HUES64 (cell line): ENCODE measurements around the gene STX12.
"Not testable (repeated sequence)": the region's sequence is repeated elsewhere in the genome, so short reads cannot be mapped to it uniquely, and the experiment has no call there.

Experiments
- H3K27ac ChIP-seq: 2 replicates; pipeline ENCODE4 v1.7.0; 2013; ENCODE audit warnings: low read depth, low read length, inconsistent platforms
- H3K27me3 ChIP-seq: 2 replicates; pipeline ENCODE4 v1.6.1; 2013; ENCODE audit warnings: mild to moderate bottlenecking, low read length; ENCODE audit not compliant: insufficient read depth
- H3K36me3 ChIP-seq: 2 replicates; pipeline ENCODE4 v1.6.1; 2013; ENCODE audit warnings: mild to moderate bottlenecking, low read length; ENCODE audit not compliant: insufficient read depth
- H3K4me1 ChIP-seq: 2 replicates; pipeline ENCODE4 v1.6.1; 2013; ENCODE audit warnings: mild to moderate bottlenecking, low read length, moderate library complexity; ENCODE audit not compliant: insufficient read depth
- H3K4me3 ChIP-seq: 2 replicates; pipeline ENCODE4 v1.5.1; 2013; ENCODE audit warnings: mild to moderate bottlenecking, low read length, moderate library complexity
- H3K9ac ChIP-seq: 2 replicates; pipeline ENCODE4 v1.6.1; 2013; ENCODE audit warnings: mild to moderate bottlenecking, low read depth, low read length
- H3K9me3 ChIP-seq: 2 replicates; pipeline ENCODE4 v1.6.1; 2013; ENCODE audit warnings: low read depth, low read length; ENCODE audit not compliant: insufficient read depth
- WGBS: fragments of 150-250, 120-280 bp; methylation state at CpG from one replicate; pipeline ENCODE4 v1.1.7; 2013; ENCODE audit warnings: missing lambda C conversion rate; 5-methylcytosine and 5-hydroxymethylcytosine counted together

Gene STX12

GRCh38 chr1:27755286-27755685 is 17.7 kb upstream of the STX12 start:
- Histone ChIP-seq H3K36me3 (peaks cover 50% of the 10 kb centered on the region), H3K4me3 (no peak overlapping the region), H3K27me3 (no peaks in the 10 kb centered on the region), H3K27ac (no peak overlapping the region), H3K9ac (no peak overlapping the region), H3K9me3 (no peaks in the 10 kb centered on the region), H3K4me1 (no peaks in the 10 kb centered on the region)
- 91% methylated on average over 1 of the region's 1 CpG for WGBS

DNA sequence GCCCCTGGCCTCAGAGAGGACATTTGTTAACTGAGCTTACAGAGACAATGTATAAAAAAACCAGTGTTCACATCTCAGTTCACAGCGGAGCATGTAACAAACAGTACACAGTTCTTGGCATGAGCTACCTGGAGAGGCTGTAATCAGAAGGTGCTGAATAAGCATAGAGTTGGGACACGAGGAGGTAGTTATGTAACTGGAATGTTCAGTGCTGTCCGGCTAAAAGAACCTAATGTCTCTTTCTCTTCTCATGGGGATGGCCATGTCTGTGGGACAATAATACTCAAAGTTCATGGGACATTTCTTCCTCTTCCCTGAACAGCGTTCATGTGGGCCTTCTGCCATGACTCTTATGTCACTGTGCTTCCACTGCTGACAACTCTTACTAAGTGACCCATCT is 17.2 kb upstream of the STX12 start:
- no peaks in the 10 kb centered on the region for H3K27me3 ChIP-seq
- peaks cover 48% of the 10 kb centered on the region for H3K36me3 ChIP-seq
- WGBS = 96% methylated on average over 4 of the region's 4 CpGs
- H3K9ac ChIP-seq = no peak overlapping the region
- no peaks in the 10 kb centered on the region for H3K4me1 ChIP-seq
- H3K27ac ChIP-seq = no peak overlapping the region
- H3K4me3 ChIP-seq = no peak overlapping the region
- H3K9me3 ChIP-seq = no peaks in the 10 kb centered on the region

GRCh38 chr1:27759236-27759635 is 13.8 kb upstream of the STX12 start:
- Histone ChIP-seq H3K4me3 (no peak overlapping the region), H3K36me3 (peaks cover 47% of the 10 kb centered on the region), H3K9ac (no peak overlapping the region), H3K4me1 (no peaks in the 10 kb centered on the region), H3K27me3 (no peaks in the 10 kb centered on the region), H3K27ac (no peak overlapping the region), H3K9me3 (no peaks in the 10 kb centered on the region)
- WGBS = 93% methylated on average over 2 of the region's 2 CpGs

- no peaks in the 10 kb centered on the region for H3K4me1 ChIP-seq
- H3K27ac ChIP-seq = no peak overlapping the region
- peaks cover 43% of the 10 kb centered on the region for H3K36me3 ChIP-seq
- no peak overlapping the region for H3K4me3 ChIP-seq
- H3K9ac ChIP-seq = no peak overlapping the region
- 96% methylated on average over 1 of the region's 3 CpGs for WGBS
- H3K9me3 ChIP-seq = no peaks in the 10 kb centered on the region
- no peaks in the 10 kb centered on the region for H3K27me3 ChIP-seq
Measured at GRCh38 chr1:27760426-27760825, 12.6 kb upstream of the STX12 start.

GRCh38 chr1:27762033-27762432 is 11.0 kb upstream of the STX12 start:
- no CpG with 5 or more reads among the region's 1 CpG for WGBS

DNA sequence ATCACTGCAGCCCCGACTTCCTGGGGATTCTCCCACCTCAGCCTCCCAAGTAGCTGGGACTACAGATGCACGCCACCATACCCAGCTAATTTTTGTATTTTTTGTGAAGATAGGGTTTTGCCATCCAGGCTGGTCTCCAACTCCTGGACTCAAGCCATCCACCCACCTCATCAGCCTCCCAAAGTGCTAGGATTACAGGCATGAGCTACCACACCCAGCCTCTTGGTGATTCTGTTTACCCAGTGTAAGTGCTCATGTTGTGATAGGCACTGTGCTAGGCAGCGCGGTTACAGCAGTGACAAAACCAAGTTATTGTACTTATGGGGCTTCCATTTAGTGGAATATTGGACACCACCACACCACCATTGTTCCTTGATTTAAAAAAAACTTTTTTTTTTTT is 9.7 kb upstream of the STX12 start:
- WGBS = 94% methylated on average over 3 of the region's 4 CpGs
- Histone ChIP-seq H3K36me3 (peaks cover 23% of the 10 kb centered on the region), H3K27me3 (no peaks in the 10 kb centered on the region), H3K27ac (no peak overlapping the region), H3K4me1 (no peaks in the 10 kb centered on the region), H3K4me3 (no peak overlapping the region), H3K9ac (no peak overlapping the region), H3K9me3 (no peaks in the 10 kb centered on the region)

More at GRCh38 chr1:27762033-27762432, 11.0 kb upstream of the STX12 start:
- H3K4me1 ChIP-seq = no peaks in the 10 kb centered on the region
- H3K4me3 ChIP-seq = no peak overlapping the region
- no peak overlapping the region for H3K27ac ChIP-seq
- H3K9me3 ChIP-seq = no peaks in the 10 kb centered on the region
- H3K36me3 ChIP-seq = peaks cover 28% of the 10 kb centered on the region
- H3K27me3 ChIP-seq = no peaks in the 10 kb centered on the region
- no peak overlapping the region for H3K9ac ChIP-seq

DNA sequence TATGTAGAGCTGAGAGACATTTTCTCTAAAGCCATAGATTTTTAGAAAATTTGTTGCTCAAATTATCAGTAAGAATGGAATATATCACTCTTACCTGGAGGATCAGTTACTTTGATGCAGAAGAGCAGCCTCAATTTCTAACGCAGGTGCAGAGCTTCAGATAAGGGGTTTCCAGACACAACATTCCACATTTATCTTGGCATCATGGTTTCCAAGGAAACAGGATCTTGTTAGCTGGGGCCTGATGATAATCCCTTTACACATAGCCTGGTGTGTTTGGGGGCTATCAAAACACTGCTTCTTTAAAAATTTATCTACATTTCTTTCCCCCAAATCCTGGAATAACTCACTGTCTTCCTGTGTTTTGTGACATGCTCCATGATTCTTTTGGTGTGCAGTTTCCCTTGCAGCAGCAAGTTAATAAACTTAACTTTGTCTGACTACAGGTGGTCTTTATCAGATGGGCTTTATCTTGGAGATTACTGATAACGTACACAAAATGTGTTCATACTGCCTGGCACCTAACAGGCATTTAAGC is 2.7 kb upstream of the STX12 start:
- Histone ChIP-seq H3K27me3 (no peaks in the 10 kb centered on the region), H3K36me3 (no peaks in the 10 kb centered on the region), H3K4me1 (peaks cover 10% of the 10 kb centered on the region; the same call in 1 of the 2 replicates), H3K9me3 (no peaks in the 10 kb centered on the region), H3K27ac (no peak overlapping the region), H3K9ac (no peak overlapping the region), H3K4me3 (no peak overlapping the region)
- 81% methylated on average over 2 of the region's 2 CpGs for WGBS

DNA sequence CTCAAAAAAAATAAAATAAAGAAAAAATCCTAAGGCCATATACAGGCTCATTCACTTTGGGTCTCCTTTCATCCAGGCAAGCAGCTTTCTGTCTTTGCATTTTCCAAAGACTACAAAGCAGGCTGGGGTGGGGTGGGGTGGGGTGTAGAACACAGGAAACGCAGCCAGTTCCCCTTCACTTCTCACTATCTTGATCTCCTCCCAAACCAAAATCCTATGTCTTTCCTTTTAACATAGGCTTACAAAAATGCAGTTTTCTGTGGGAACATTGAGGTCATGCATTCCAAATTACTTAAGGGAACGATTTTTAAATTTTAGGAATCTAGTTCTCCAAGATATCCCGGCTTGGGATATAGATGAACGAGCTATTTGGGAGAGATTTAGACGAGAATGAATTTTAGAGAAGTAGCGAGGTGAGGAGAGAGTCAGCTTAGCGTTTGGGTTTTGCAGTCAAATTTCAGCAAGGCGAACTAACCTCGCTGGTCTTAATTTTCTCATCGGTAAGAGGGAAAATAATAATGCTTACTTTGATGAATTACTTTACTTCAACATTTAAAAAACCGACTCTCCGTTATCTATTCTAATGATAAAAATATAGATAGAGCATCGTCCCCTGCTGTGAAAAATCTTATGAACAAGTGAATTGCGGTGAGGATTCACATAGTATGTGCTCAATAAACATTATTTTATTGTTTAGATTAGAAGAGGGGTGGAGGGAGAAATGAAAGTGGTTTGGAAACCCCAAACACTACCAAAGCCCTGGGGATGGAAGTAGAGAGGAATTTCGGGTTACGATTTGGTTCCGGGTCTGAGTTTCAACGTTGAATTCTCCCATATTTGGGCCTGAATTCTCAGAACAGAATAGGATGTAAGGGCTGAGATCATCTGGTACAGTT is 735 bp upstream of the STX12 start:
- WGBS = 54% methylated on average over 13 of the region's 18 CpGs
- Histone ChIP-seq H3K36me3 (no peaks in the 10 kb centered on the region), H3K4me1 (peaks cover 10% of the 10 kb centered on the region; the same call in 1 of the 2 replicates), H3K9ac (peak overlapping the region; percentile 14; the same call in 1 of the 2 replicates), H3K4me3 (peak overlapping the region; percentile 83), H3K27me3 (no peaks in the 10 kb centered on the region), H3K27ac (peak overlapping the region; percentile 29; the same call in 1 of the 2 replicates), H3K9me3 (no peaks in the 10 kb centered on the region)

GRCh38 chr1:27773826-27774445 is 917 bp downstream of the STX12 start:
- WGBS = 8% methylated on average over 2 of the region's 3 CpGs
- peaks cover 10% of the 10 kb centered on the region; the same call in 1 of the 2 replicates for H3K4me1 ChIP-seq
- no peaks in the 10 kb centered on the region for H3K9me3 ChIP-seq
- no peaks in the 10 kb centered on the region for H3K27me3 ChIP-seq
- peak overlapping the region; percentile 64 for H3K9ac ChIP-seq
- H3K27ac ChIP-seq = no peak overlapping the region
- peak overlapping the region; percentile 83 for H3K4me3 ChIP-seq
- no peaks in the 10 kb centered on the region for H3K36me3 ChIP-seq

- WGBS = 94% methylated on average over 2 of the region's 2 CpGs
- Histone ChIP-seq H3K4me1 (peaks cover 10% of the 10 kb centered on the region; the same call in 1 of the 2 replicates), H3K9ac (no peak overlapping the region), H3K36me3 (no peaks in the 10 kb centered on the region), H3K9me3 (no peaks in the 10 kb centered on the region), H3K4me3 (no peak overlapping the region), H3K27ac (no peak overlapping the region), H3K27me3 (no peaks in the 10 kb centered on the region)
Measured at GRCh38 chr1:27774654-27775053, 1.6 kb downstream of the STX12 start.

DNA sequence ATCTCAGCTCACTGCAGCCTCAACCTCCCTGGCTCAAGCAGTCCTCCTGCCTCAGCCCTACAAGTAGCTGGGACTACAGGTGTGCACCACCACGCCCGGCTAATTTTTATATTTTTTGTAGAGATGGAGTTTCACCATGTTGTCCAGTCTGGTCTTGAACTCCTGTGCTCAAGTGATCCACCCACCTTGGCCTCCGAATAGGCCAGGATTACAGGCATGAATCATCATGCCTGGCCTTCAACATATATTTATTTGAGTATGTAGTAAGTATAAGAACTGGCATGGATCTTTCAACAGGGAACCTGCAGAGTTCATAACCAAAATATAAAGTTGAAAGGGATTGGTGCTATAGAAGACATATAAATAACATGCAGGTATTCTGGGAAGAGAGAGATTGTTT is 2.3 kb downstream of the STX12 start:
- H3K27me3 ChIP-seq, H3K9ac ChIP-seq, H3K9me3 ChIP-seq: not testable (repeated sequence)

More for the DNA sequence above, 2.3 kb downstream of the STX12 start:
- not testable (repeated sequence) for H3K36me3 ChIP-seq, H3K4me3 ChIP-seq, H3K27ac ChIP-seq
- 92% methylated on average over 3 of the region's 3 CpGs for WGBS
- peaks cover 10% of the 10 kb centered on the region; the same call in 1 of the 2 replicates for H3K4me1 ChIP-seq
